Breast epithelium (tissue), 3 donors: ENCODE data around the gene PRKCE.

Experiments
- CTCF ChIP-seq, 3 donors: fragments of 450-650 bp; IDR thresholded peaks; one replicate each; pipeline ENCODE4 v1.5.1; 2016 to 2017; ENCODE audit warnings: antibody characterized with exemption in 3 of 3, mild to moderate bottlenecking in 3 of 3, moderate library complexity in 3 of 3
- POLR2A ChIP-seq: fragments of 450-650 bp; IDR thresholded peaks from one replicate; pipeline ENCODE4 v1.6.1; 2016; ENCODE audit warnings: antibody characterized with exemption, mild to moderate bottlenecking, moderate library complexity
- POLR2AphosphoS5 ChIP-seq, 3 donors: sonication (generic); formaldehyde crosslinking; IDR thresholded peaks; one replicate each; pipeline ENCODE4 v1.6.1; 2017; ENCODE audit warnings: antibody characterized with exemption in 3 of 3

DNA sequence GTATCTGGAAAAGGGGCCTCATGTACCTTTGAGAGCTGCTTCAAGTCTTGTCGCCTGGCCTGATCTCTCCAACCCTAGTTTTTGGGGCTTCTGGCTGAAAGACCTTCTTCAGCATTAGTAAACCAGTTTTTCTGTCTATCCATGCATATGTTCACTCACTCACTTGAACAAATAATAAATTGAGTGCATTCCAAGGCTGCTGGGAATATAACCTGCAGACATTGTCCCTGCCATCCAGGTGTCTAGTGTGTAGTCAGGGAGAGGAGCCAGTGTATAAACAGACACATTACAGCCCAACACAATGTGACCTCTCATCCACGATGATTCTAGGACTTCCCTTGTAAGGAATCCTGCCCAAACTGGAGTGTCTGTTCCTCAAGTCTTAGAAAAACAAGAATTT, 262.1 kb downstream of the PRKCE start:
- TF ChIP-seq POLR2A = no peak
- no peak for TF ChIP-seq CTCF (IDR thresholded peaks at IDR 0.05)
- peak in 1 of 3 donors; percentile 30 for TF ChIP-seq POLR2AphosphoS5 (IDR thresholded peaks at IDR 0.05)
